ENCODE data around the gene SMIM22.
"Not testable (repeated sequence)": the region's sequence is repeated elsewhere in the genome, so short reads cannot be mapped to it uniquely, and the experiment has no call there.

Gene SMIM22

DNA sequence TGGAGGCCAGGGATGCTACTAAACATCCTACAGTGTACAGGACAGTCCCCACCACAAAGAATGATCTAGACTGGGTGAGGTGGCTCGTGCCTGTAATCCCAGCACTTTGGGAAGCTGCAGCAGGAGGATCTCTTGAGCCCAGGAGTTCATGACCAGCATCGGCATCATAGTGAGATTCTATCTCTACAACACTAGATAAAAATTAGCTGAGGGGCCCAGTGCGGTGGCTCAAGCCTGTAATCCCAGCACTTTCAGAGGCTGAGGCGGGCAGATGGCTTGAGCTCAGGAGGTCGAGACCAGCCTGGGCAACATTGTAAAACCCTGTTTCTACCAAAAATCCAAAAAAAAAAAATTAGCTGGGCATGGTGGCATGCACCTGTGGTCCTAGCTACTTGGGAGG is 22.8 kb upstream of the SMIM22 start:
- Histone ChIP-seq H3K4me3 (ENCODE audit: low read depth in 1 of 2, low read length in 2 of 2) (no peak overlapping the region), H3K27me3 (ENCODE audit: low read depth, low read length) (no peaks in the 10 kb centered on the region)

GRCh38 chr16:4775005-4775404 is 20.2 kb upstream of the SMIM22 start:
- H3K27ac ChIP-seq (ENCODE audit: low read length), result no peak overlapping the region
- H3K36me3 ChIP-seq (ENCODE audit: control insufficient read depth in 1 of 2, insufficient read depth in 2 of 2, low read length in 2 of 2), result no peaks in the 10 kb centered on the region
- no peaks in the 10 kb centered on the region for H3K9me3 ChIP-seq (ENCODE audit: control insufficient read depth in 1 of 2, low read length in 2 of 2)
- H3K4me1 ChIP-seq (ENCODE audit: control insufficient read depth in 1 of 2, insufficient read depth in 2 of 2, low read length in 2 of 2), result no peaks in the 10 kb centered on the region
- no peaks in the 10 kb centered on the region for H3K27me3 ChIP-seq (ENCODE audit: low read depth, low read length)
- no peak overlapping the region for H3K4me3 ChIP-seq (ENCODE audit: low read depth in 1 of 2, low read length in 2 of 2)

More for the DNA sequence above, 22.8 kb upstream of the SMIM22 start:
- H3K4me1 ChIP-seq (ENCODE audit: control insufficient read depth in 1 of 2, insufficient read depth in 2 of 2, low read length in 2 of 2), result peaks cover 0 to 12% of the 10 kb centered on the region in 2 donors
- H3K9me3 ChIP-seq (ENCODE audit: control insufficient read depth in 1 of 2, low read length in 2 of 2), result no peaks in the 10 kb centered on the region
- no peaks in the 10 kb centered on the region for H3K36me3 ChIP-seq (ENCODE audit: control insufficient read depth in 1 of 2, insufficient read depth in 2 of 2, low read length in 2 of 2)
- H3K27ac ChIP-seq (ENCODE audit: low read length), result no peak overlapping the region

- Histone ChIP-seq H3K27ac (ENCODE audit: low read length) (no peak overlapping the region), H3K9me3 (ENCODE audit: control insufficient read depth in 1 of 2, low read length in 2 of 2) (no peaks in the 10 kb centered on the region), H3K4me1 (ENCODE audit: control insufficient read depth in 1 of 2, insufficient read depth in 2 of 2, low read length in 2 of 2) (no peaks in the 10 kb centered on the region), H3K27me3 (ENCODE audit: low read depth, low read length) (no peaks in the 10 kb centered on the region), H3K4me3 (ENCODE audit: low read depth in 1 of 2, low read length in 2 of 2) (no peak overlapping the region), H3K36me3 (ENCODE audit: control insufficient read depth in 1 of 2, insufficient read depth in 2 of 2, low read length in 2 of 2) (no peaks in the 10 kb centered on the region)
Measured at GRCh38 chr16:4776141-4776705, 18.9 kb upstream of the SMIM22 start.

DNA sequence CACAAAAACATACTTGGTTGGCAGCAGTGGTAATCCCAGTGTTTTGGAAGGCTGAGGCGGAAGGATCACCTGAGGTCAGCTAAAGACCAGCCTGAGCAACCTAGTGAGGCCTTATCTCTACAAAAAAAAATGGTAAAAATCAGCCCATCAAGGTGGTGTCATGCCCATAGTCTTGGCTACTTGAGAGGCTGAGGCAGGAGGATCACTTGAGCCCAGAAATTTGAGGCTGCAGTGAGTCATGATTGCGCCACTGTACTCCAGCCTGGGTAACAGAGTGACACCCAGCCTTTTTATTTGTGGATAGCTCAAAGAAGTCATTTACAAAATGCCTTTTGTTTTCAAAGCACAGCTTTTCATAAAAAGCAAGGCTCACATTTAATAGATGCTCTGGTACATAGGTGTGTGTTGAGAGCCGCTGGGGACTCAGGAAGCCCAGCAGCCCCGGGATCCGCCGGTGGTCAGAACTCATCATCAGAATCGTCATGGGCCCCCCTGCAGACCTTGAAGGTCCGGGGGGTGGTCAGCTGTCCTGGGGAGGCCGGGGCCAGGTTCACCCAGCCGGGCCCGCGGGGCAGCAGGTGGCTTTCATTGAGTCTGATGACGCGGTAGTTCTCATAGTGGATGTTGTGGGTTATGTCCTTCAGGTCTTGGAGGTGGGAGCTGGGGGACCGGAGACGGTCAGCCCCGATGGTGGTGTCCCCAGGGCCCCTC is 17.7 kb upstream of the SMIM22 start:
- Histone ChIP-seq H3K4me3 (ENCODE audit: low read depth in 1 of 2, low read length in 2 of 2) (no peak overlapping the region), H3K4me1 (ENCODE audit: control insufficient read depth in 1 of 2, insufficient read depth in 2 of 2, low read length in 2 of 2) (no peaks in the 10 kb centered on the region), H3K36me3 (ENCODE audit: control insufficient read depth in 1 of 2, insufficient read depth in 2 of 2, low read length in 2 of 2) (no peaks in the 10 kb centered on the region), H3K27me3 (ENCODE audit: low read depth, low read length) (no peaks in the 10 kb centered on the region), H3K27ac (ENCODE audit: low read length) (no peak overlapping the region), H3K9me3 (ENCODE audit: control insufficient read depth in 1 of 2, low read length in 2 of 2) (no peaks in the 10 kb centered on the region)

- H3K4me1 ChIP-seq (ENCODE audit: control insufficient read depth in 1 of 2, insufficient read depth in 2 of 2, low read length in 2 of 2), result no peaks in the 10 kb centered on the region
- no peaks in the 10 kb centered on the region for H3K27me3 ChIP-seq (ENCODE audit: low read depth, low read length)
- no peaks in the 10 kb centered on the region for H3K9me3 ChIP-seq (ENCODE audit: control insufficient read depth in 1 of 2, low read length in 2 of 2)
- H3K4me3 ChIP-seq (ENCODE audit: low read depth in 1 of 2, low read length in 2 of 2), result no peak overlapping the region
- H3K36me3 ChIP-seq (ENCODE audit: control insufficient read depth in 1 of 2, insufficient read depth in 2 of 2, low read length in 2 of 2), result no peaks in the 10 kb centered on the region
- H3K27ac ChIP-seq (ENCODE audit: low read length), result no peak overlapping the region
Measured at GRCh38 chr16:4778050-4778392, 17.1 kb upstream of the SMIM22 start.

DNA sequence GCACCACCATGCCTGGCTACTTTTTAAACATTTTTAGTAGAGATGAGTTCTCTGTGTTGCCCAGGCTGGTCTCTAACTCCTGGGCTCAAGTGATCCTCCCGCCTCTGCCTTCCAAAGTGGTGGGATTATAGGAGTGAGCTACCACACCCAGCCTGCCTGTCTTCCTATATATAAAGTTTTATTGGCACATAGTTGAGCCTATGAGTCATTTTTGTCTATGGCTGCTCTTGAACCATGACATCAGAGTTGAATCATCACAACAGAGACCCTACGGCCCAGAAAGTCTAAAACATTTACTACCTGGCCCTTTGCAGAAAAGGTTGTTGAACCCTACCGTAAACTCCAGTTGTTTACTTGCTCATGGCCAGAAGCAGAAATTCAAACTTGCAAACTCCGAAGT is 14.9 kb upstream of the SMIM22 start:
- no peak overlapping the region for H3K27ac ChIP-seq (ENCODE audit: low read length)
- H3K27me3 ChIP-seq (ENCODE audit: low read depth, low read length), result no peaks in the 10 kb centered on the region
- no peaks in the 10 kb centered on the region for H3K4me1 ChIP-seq (ENCODE audit: control insufficient read depth in 1 of 2, insufficient read depth in 2 of 2, low read length in 2 of 2)

GRCh38 chr16:4783251-4783950 is 11.8 kb upstream of the SMIM22 start:
- Histone ChIP-seq H3K4me3 (ENCODE audit: low read depth in 1 of 2, low read length in 2 of 2) (no peak overlapping the region), H3K9me3 (ENCODE audit: control insufficient read depth in 1 of 2, low read length in 2 of 2) (no peaks in the 10 kb centered on the region), H3K27me3 (ENCODE audit: low read depth, low read length) (no peaks in the 10 kb centered on the region), H3K4me1 (ENCODE audit: control insufficient read depth in 1 of 2, insufficient read depth in 2 of 2, low read length in 2 of 2) (no peaks in the 10 kb centered on the region), H3K27ac (ENCODE audit: low read length) (no peak overlapping the region), H3K36me3 (ENCODE audit: control insufficient read depth in 1 of 2, insufficient read depth in 2 of 2, low read length in 2 of 2) (no peaks in the 10 kb centered on the region)

More for the DNA sequence above, 14.9 kb upstream of the SMIM22 start:
- Histone ChIP-seq H3K4me3 (ENCODE audit: low read depth in 1 of 2, low read length in 2 of 2) (no peak overlapping the region), H3K9me3 (ENCODE audit: control insufficient read depth in 1 of 2, low read length in 2 of 2) (no peaks in the 10 kb centered on the region), H3K36me3 (ENCODE audit: control insufficient read depth in 1 of 2, insufficient read depth in 2 of 2, low read length in 2 of 2) (no peaks in the 10 kb centered on the region)

DNA sequence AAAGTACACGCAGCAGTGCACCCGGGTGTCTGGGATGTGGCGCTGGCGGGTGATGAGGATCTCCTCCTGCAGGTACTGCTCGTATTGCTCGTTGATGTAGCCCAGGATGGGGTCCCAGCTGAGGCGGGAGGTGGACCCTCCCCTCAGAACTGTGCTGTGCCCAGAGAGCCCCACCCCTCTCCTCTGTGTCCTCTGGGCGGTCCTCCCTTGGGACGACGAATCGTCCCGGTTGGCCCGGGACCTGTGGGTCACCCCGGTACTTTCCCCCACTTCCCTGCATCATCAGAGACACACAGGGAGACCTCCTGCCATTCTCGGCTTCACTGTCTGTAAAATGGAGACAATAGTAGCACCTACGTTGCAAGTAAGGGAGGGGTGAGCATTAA is 11.2 kb upstream of the SMIM22 start:
- no peaks in the 10 kb centered on the region for H3K27me3 ChIP-seq (ENCODE audit: low read depth, low read length)
- H3K27ac ChIP-seq (ENCODE audit: low read length), result no peak overlapping the region
- no peaks in the 10 kb centered on the region for H3K36me3 ChIP-seq (ENCODE audit: control insufficient read depth in 1 of 2, insufficient read depth in 2 of 2, low read length in 2 of 2)
- no peak overlapping the region for H3K4me3 ChIP-seq (ENCODE audit: low read depth in 1 of 2, low read length in 2 of 2)
- H3K9me3 ChIP-seq (ENCODE audit: control insufficient read depth in 1 of 2, low read length in 2 of 2), result no peaks in the 10 kb centered on the region
- no peaks in the 10 kb centered on the region for H3K4me1 ChIP-seq (ENCODE audit: control insufficient read depth in 1 of 2, insufficient read depth in 2 of 2, low read length in 2 of 2)

DNA sequence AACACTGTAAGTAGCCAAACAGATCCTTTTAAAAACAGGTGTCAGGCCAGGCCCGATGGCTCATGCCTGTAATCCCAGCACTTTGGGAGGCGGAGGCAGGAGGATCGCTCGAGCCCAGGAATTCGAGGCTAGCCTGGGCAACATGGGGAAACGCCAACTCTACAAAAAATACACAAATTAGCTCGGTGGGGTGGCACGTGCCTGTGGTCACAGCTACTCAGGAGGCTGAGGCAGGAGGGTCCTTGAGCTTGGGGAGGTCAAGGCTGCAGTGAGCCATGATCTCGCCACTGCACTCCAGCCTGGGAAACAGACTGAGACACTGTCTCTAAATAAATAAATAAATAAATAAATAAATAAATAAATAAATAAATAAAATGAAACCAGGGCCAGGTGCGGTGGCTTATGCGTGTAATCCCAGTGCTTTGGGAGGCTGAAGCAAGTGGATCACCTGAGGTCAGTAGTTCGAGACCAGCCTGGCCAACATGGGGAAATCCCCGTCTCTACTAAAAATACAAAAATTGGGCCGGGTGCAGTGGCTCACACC is 10.7 kb upstream of the SMIM22 start:
- not testable (repeated sequence) for H3K36me3 ChIP-seq (ENCODE audit: control insufficient read depth in 1 of 2, insufficient read depth in 2 of 2, low read length in 2 of 2); H3K27me3 ChIP-seq (ENCODE audit: low read depth, low read length); H3K9me3 ChIP-seq (ENCODE audit: control insufficient read depth in 1 of 2, low read length in 2 of 2); H3K4me3 ChIP-seq (ENCODE audit: low read depth in 1 of 2, low read length in 2 of 2); H3K27ac ChIP-seq (ENCODE audit: low read length); H3K4me1 ChIP-seq (ENCODE audit: control insufficient read depth in 1 of 2, insufficient read depth in 2 of 2, low read length in 2 of 2)

GRCh38 chr16:4785758-4786433 is 9.3 kb upstream of the SMIM22 start:
- Histone ChIP-seq H3K4me3 (ENCODE audit: low read depth in 1 of 2, low read length in 2 of 2) (no peak overlapping the region), H3K9me3 (ENCODE audit: control insufficient read depth in 1 of 2, low read length in 2 of 2) (no peaks in the 10 kb centered on the region), H3K27ac (ENCODE audit: low read length) (no peak overlapping the region), H3K4me1 (ENCODE audit: control insufficient read depth in 1 of 2, insufficient read depth in 2 of 2, low read length in 2 of 2) (no peaks in the 10 kb centered on the region), H3K36me3 (ENCODE audit: control insufficient read depth in 1 of 2, insufficient read depth in 2 of 2, low read length in 2 of 2) (no peaks in the 10 kb centered on the region), H3K27me3 (ENCODE audit: low read depth, low read length) (no peaks in the 10 kb centered on the region)

GRCh38 chr16:4787068-4787467 is 8.1 kb upstream of the SMIM22 start:
- Histone ChIP-seq H3K4me1 (ENCODE audit: control insufficient read depth in 1 of 2, insufficient read depth in 2 of 2, low read length in 2 of 2) (no peaks in the 10 kb centered on the region), H3K27ac (ENCODE audit: low read length) (no peak overlapping the region), H3K36me3 (ENCODE audit: control insufficient read depth in 1 of 2, insufficient read depth in 2 of 2, low read length in 2 of 2) (no peaks in the 10 kb centered on the region), H3K27me3 (ENCODE audit: low read depth, low read length) (no peaks in the 10 kb centered on the region), H3K4me3 (ENCODE audit: low read depth in 1 of 2, low read length in 2 of 2) (no peak overlapping the region), H3K9me3 (ENCODE audit: control insufficient read depth in 1 of 2, low read length in 2 of 2) (no peaks in the 10 kb centered on the region)
